Thyroid gland (tissue), 4 donors: ENCODE measurements around the gene COL23A1. TPM values are rescaled to one million over a fixed set of nuclear protein-coding genes. Genes with fewer than 3 reads are reported as not detected.
"Not testable (repeated sequence)": the region's sequence is repeated elsewhere in the genome, so short reads cannot be mapped to it uniquely, and the experiment has no call there.

Experiments used
- DNase-seq, 2 donors: peaks; one replicate each; pipeline ENCODE4 v3.0.0-alpha.2; 2019
- H3K27ac ChIP-seq, 3 donors: fragments of 200-600 bp; sonication (generic); 1 replicate in 2 of 3; 2 replicates in 1 of 3; pipeline ENCODE4 v1.5.1; 2016 to 2019; ENCODE audit warnings: mild to moderate bottlenecking in 1 of 3, moderate library complexity in 1 of 3
- H3K27me3 ChIP-seq: fragments of 200-600 bp; sonication (generic); one replicate; pipeline ENCODE4 v1.5.1; 2019
- H3K36me3 ChIP-seq, 2 donors: fragments of 200-600 bp; sonication (generic); one replicate each; pipeline ENCODE4 v1.5.1; 2016 to 2019
- H3K4me1 ChIP-seq, 2 donors: fragments of 200-600 bp; sonication (generic); one replicate each; pipeline ENCODE4 v1.5.1; 2017 to 2019
- H3K4me3 ChIP-seq, 3 donors: fragments of 200-600 bp; sonication (generic); replicated peaks in 1 of 3; 1 replicate in 2 of 3; 2 replicates in 1 of 3; pipeline ENCODE4 v1.5.1; 2016; ENCODE audit warnings: mild to moderate bottlenecking in 1 of 3
- H3K9me3 ChIP-seq: fragments of 200-600 bp; sonication (generic); one replicate; pipeline ENCODE4 v1.5.1; 2017
- POLR2A ChIP-seq, 2 donors: fragments of 450-650 bp; IDR thresholded peaks; one replicate each; pipeline ENCODE4 v1.6.1; 2017; ENCODE audit warnings: antibody characterized with exemption in 2 of 2, mild to moderate bottlenecking in 2 of 2, moderate library complexity in 1 of 2
- WGBS, 2 donors: methylation state at CpG; one replicate each; pipeline ENCODE4 v1.1.5; 2017; 5-methylcytosine and 5-hydroxymethylcytosine counted together
- intact Hi-C: fragments of 100-400 bp; cut with DNase I; formaldehyde crosslinking; loops from one replicate; pipeline ENCODE4 v1.15.1; 2023
- total RNA-seq, 4 donors: library from RNA; depleted of rRNA; stranded (reverse); fragments of >200 nt; gene quantifications; one replicate each; pipeline ENCODE4 v1.2.3, GENCODE V29; 2016
- TF ChIP-seq, protein P1 (sequence below), 6 experiments: fragments of 200-600 bp in 3 of 6; fragments of 450-650 bp in 3 of 6; sonication (generic) in 3 of 6; IDR thresholded peaks; one replicate each; pipeline ENCODE4 v1.5.1; 2016 to 2019; ENCODE audit warnings: antibody characterized with exemption in 6 of 6, mild to moderate bottlenecking in 2 of 6, inconsistent platforms in 1 of 6, moderate library complexity in 1 of 6

The COL23A1 gene
- total RNA-seq, 4 donors from 2014 or later: 76.6 to 108 (median 95.7) TPM

DNA sequence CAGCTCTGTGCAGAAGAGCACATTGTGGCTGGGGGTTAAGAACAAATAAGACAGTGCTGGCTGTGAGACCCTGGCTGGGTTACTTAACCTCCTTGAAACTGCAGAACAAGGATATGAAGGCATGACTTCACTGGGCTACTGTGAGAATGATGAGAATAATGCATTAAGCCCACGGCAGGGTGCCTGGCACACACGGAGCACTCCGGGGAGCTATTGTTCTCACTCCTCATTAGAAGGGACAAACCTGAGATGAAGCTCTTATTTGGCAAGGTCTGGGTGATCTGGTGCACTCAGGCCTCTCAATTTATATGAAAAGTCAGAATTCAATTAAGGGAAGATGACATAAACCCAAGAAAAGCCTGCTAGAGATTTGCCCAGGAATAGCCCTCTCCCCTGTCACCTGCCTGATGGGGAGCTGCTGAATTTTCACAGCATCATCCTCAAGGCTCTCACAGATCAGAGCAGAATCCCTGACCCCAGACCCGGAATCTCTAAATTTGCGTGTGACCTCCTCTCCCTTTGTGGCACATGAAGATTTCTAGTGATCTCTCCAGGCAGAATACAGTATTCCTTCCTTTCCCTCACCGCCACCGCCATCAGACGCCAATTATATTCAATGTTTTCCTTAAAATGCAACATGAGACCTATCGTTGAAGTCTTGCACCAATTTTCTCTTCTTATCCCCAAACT lies 102.1 kb downstream of the COL23A1 start:
- no peaks in the 10 kb centered on the region for H3K9me3 ChIP-seq
- no peak for TF ChIP-seq POLR2A (IDR thresholded peaks at IDR 0.05)
- TF ChIP-seq, protein P1, sequence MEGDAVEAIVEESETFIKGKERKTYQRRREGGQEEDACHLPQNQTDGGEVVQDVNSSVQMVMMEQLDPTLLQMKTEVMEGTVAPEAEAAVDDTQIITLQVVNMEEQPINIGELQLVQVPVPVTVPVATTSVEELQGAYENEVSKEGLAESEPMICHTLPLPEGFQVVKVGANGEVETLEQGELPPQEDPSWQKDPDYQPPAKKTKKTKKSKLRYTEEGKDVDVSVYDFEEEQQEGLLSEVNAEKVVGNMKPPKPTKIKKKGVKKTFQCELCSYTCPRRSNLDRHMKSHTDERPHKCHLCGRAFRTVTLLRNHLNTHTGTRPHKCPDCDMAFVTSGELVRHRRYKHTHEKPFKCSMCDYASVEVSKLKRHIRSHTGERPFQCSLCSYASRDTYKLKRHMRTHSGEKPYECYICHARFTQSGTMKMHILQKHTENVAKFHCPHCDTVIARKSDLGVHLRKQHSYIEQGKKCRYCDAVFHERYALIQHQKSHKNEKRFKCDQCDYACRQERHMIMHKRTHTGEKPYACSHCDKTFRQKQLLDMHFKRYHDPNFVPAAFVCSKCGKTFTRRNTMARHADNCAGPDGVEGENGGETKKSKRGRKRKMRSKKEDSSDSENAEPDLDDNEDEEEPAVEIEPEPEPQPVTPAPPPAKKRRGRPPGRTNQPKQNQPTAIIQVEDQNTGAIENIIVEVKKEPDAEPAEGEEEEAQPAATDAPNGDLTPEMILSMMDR (IDR thresholded peaks at IDR 0.05): no peak
- WGBS, 2 donors: 86 to 87% methylated on average over 9 of the region's 9 CpGs
- intact Hi-C loops: no loop called here
- no peak for DNase-seq
- H3K4me3 ChIP-seq: no peak overlapping the region
- peaks cover 12 to 27% of the 10 kb centered on the region in 2 donors for H3K4me1 ChIP-seq
- H3K27me3 ChIP-seq: no peaks in the 10 kb centered on the region
- no peaks in the 10 kb centered on the region for H3K36me3 ChIP-seq
- peak overlapping the region in 1 of 3 donors; percentile 56 for H3K27ac ChIP-seq

DNA sequence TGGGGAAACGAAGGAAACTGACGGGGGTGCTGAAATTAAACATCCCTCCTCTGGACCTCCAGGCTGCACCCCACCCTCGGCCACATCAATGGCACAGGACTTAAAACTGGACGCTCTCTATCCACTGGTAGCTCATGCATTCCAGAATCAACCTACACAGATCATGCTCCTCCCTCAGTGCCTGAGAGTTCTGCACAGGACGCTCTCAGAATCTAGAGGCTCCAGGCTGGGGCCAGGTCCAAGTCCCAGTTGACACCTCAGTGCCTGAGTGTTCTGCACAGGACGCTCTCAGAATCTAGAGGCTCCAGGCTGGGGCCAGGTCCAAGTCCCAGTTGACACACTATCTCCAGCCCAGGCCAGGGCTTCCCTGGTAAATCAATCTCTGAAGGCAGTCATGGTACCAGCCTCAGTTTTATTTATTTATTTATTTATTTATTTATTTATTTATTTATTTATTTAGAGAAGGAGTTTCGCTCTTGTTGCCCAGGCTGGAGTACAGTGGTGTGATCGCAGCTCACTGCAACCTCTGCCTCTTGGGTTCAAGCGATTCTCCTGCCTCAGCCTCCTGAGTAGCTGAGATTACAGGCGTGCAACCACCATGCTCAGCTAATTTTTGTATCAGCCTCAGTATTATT lies 103.2 kb downstream of the COL23A1 start:
- Histone ChIP-seq H3K4me1 (peaks cover 12 to 27% of the 10 kb centered on the region in 2 donors), H3K27ac (peak overlapping the region in 2 of 3 donors; percentile 54 to 64)
- intact Hi-C loops, H3K36me3 ChIP-seq, H3K9me3 ChIP-seq, H3K4me3 ChIP-seq, H3K27me3 ChIP-seq: not testable (repeated sequence)
- 75 to 79% methylated on average over 10 of the region's 10 CpGs for WGBS, 2 donors
- DNase-seq: peak; percentile 30 to 45

DNA sequence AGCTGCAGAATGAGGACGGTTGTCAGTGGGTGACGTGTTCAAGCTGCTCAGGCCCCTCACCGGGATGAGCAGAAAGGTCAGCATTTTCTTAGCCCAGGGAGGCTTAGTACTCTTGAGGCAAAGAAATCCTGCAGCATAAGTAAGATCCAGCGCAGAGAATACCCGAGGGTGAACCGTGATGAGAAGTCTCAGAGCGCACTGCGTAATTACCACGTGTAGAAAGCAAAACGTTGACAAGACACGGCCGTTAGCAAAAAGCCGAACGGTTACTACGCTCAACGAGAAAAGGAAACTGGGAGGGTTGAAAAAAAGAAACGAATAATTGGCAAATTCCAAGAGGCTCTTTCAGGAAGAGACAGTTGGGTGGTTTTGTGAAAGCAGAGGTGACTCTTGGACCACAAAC lies 104.0 kb downstream of the COL23A1 start:
- WGBS, 2 donors: 42 to 51% methylated on average over 17 of the region's 17 CpGs
- Histone ChIP-seq H3K4me1 (peaks cover 12 to 27% of the 10 kb centered on the region in 2 donors), H3K27ac (peak overlapping the region in 2 of 3 donors; percentile 54 to 64), H3K27me3 (no peaks in the 10 kb centered on the region), H3K36me3 (no peaks in the 10 kb centered on the region), H3K4me3 (no peak overlapping the region), H3K9me3 (no peaks in the 10 kb centered on the region)
- TF ChIP-seq POLR2A (IDR thresholded peaks at IDR 0.05): no peak
- TF ChIP-seq, protein P1 (IDR thresholded peaks at IDR 0.05): no peak
- intact Hi-C loops: no loop called here
- no peak for DNase-seq

DNA sequence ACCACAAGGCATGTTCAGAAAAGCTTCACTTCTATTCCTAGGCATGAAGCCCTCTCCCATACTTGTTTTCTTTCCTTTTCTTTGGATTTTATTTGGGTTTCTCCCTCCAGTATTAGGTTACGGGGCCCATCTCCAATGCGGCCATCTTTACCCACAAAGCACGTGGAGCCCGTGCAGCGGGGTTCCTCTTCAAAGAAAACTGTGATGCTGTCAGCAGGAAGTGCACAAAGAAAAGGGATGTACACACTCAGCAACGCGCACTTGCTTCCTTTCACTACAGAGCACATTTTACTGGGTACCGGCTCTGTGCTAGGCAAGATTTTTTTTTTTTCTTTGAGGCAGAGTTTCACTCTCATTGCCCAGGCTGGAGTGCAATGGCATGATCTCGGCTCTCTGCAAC lies 106.6 kb downstream of the COL23A1 start:
- intact Hi-C loops: no loop called here
- Histone ChIP-seq H3K36me3 (no peaks in the 10 kb centered on the region), H3K4me1 (peaks cover 3 to 23% of the 10 kb centered on the region in 2 donors), H3K27ac (no peak overlapping the region), H3K9me3 (no peaks in the 10 kb centered on the region), H3K4me3 (no peak overlapping the region), H3K27me3 (no peaks in the 10 kb centered on the region)
- WGBS, 2 donors: 76% methylated on average over 9 of the region's 9 CpGs
- TF ChIP-seq POLR2A (IDR thresholded peaks at IDR 0.05): no peak
- TF ChIP-seq, protein P1 (IDR thresholded peaks at IDR 0.05): no peak
- DNase-seq: no peak

DNA sequence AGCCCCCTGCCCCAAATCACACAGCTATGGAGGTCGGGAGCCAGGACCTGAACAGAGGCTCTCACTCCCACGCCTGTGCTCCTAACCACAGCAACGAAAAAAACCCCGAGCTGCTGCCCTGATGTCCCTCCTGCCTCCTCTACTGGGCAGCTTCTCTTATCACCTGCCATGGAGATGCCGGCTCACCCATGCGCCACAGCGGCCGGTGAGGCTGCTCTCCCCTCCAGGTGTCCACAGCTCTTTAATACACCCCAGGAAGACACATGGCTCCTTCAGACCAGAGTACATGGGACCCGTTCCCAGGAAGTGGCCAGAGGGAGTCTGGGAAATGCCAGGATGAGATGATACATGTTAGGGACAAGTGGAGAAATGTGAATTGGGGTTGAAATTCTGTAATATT lies 110.9 kb downstream of the COL23A1 start:
- intact Hi-C loops: no loop called here
- no peak overlapping the region for H3K27ac ChIP-seq
- DNase-seq: no peak
- H3K27me3 ChIP-seq: no peaks in the 10 kb centered on the region
- H3K4me1 ChIP-seq: peaks cover 0 to 11% of the 10 kb centered on the region in 2 donors
- no peaks in the 10 kb centered on the region for H3K9me3 ChIP-seq
- no peak for TF ChIP-seq POLR2A (IDR thresholded peaks at IDR 0.05)
- TF ChIP-seq, protein P1 (IDR thresholded peaks at IDR 0.05): no peak
- H3K4me3 ChIP-seq: no peak overlapping the region
- 95 to 97% methylated on average over 8 to 9 of the region's 9 CpGs for WGBS, 2 donors
- H3K36me3 ChIP-seq: no peaks in the 10 kb centered on the region
